ENCODE results near the gene AHNAK2.

The AHNAK2 gene

GRCh38 chr14:104940526-104941150, 37.5 kb downstream of the AHNAK2 start:
- in situ Hi-C loops (cut with HindIII; ENCODE audit: low sequenced_read_pairs) = no loop called here

GRCh38 chr14:104939666-104940410, 38.3 kb downstream of the AHNAK2 start:
- in situ Hi-C loops (cut with HindIII; ENCODE audit: low sequenced_read_pairs) = loop anchor here (10.0 kb wide), 2 partner anchors 115 to 415 kb away; no protein-coding TSS in a partner anchor

GRCh38 chr14:104938960-104939359, 39.2 kb downstream of the AHNAK2 start:
- in situ Hi-C loops (cut with HindIII; ENCODE audit: low sequenced_read_pairs) = loop anchor here (10.0 kb wide), 2 partner anchors 116 to 416 kb away; no protein-coding TSS in a partner anchor

- in situ Hi-C loops (cut with HindIII; ENCODE audit: low sequenced_read_pairs) = loop anchor here (10.0 kb wide), 2 partner anchors 116 to 416 kb away; no protein-coding TSS in a partner anchor
These were observed 39.7 kb downstream of the AHNAK2 start for GRCh38 chr14:104938436-104938835.

GRCh38 chr14:104937694-104938365, 40.3 kb downstream of the AHNAK2 start:
- in situ Hi-C loops (cut with HindIII; ENCODE audit: low sequenced_read_pairs) = loop anchor here (10.0 kb wide), 2 partner anchors 117 to 417 kb away; no protein-coding TSS in a partner anchor

- in situ Hi-C loops (cut with HindIII; ENCODE audit: low sequenced_read_pairs) = loop anchor here (10.0 kb wide), 2 partner anchors 118 to 418 kb away; no protein-coding TSS in a partner anchor
These were observed 41.0 kb downstream of the AHNAK2 start for GRCh38 chr14:104937161-104937560.

GRCh38 chr14:104936361-104937155, 41.6 kb downstream of the AHNAK2 start:
- in situ Hi-C loops (cut with HindIII; ENCODE audit: low sequenced_read_pairs) = loop anchor here (10.0 kb wide), 2 partner anchors 118 to 418 kb away; no protein-coding TSS in a partner anchor

GRCh38 chr14:104935955-104936354, 42.2 kb downstream of the AHNAK2 start:
- in situ Hi-C loops (cut with HindIII; ENCODE audit: low sequenced_read_pairs) = loop anchor here (10.0 kb wide), 2 partner anchors 119 to 419 kb away; no protein-coding TSS in a partner anchor

GRCh38 chr14:104935026-104935650, 43.0 kb downstream of the AHNAK2 start:
- in situ Hi-C loops (cut with HindIII; ENCODE audit: low sequenced_read_pairs) = loop anchor here (10.0 kb wide), 2 partner anchors 120 to 420 kb away; no protein-coding TSS in a partner anchor

GRCh38 chr14:104933746-104934733, 44.1 kb downstream of the AHNAK2 start:
- in situ Hi-C loops (cut with HindIII; ENCODE audit: low sequenced_read_pairs) = loop anchor here (10.0 kb wide), 2 partner anchors 121 to 421 kb away; no protein-coding TSS in a partner anchor

GRCh38 chr14:104932676-104933631, 45.2 kb downstream of the AHNAK2 start:
- in situ Hi-C loops (cut with HindIII; ENCODE audit: low sequenced_read_pairs) = loop anchor here (10.0 kb wide), 2 partner anchors 122 to 422 kb away; no protein-coding TSS in a partner anchor

- in situ Hi-C loops (cut with HindIII; ENCODE audit: low sequenced_read_pairs) = loop anchor here (10.0 kb wide), 2 partner anchors 123 to 423 kb away; no protein-coding TSS in a partner anchor
These were observed 46.2 kb downstream of the AHNAK2 start for GRCh38 chr14:104931771-104932675.

GRCh38 chr14:104931304-104931770, 46.8 kb downstream of the AHNAK2 start:
- in situ Hi-C loops (cut with HindIII; ENCODE audit: low sequenced_read_pairs) = loop anchor here (10.0 kb wide), 2 partner anchors 123 to 423 kb away; no protein-coding TSS in a partner anchor

- in situ Hi-C loops (cut with HindIII; ENCODE audit: low sequenced_read_pairs) = loop anchor here (10.0 kb wide), 2 partner anchors 124 to 424 kb away; no protein-coding TSS in a partner anchor
These were observed 47.5 kb downstream of the AHNAK2 start for GRCh38 chr14:104930526-104931303.
